ENCODE measurements around the gene FBXW5. TPM values are rescaled to one million over a fixed set of nuclear protein-coding genes. Genes with fewer than 3 reads are reported as not detected.
A peak's percentile ranks its signal among the peaks of the same experiment; 100 is the strongest.

Gene FBXW5
- total and polyA plus RNA-seq, 9 of the 15 experiments (the other 6 are each of a cell fraction or from before 2014, with no cell fraction given) = 0.21 to 128 (median 37.0) TPM

DNA sequence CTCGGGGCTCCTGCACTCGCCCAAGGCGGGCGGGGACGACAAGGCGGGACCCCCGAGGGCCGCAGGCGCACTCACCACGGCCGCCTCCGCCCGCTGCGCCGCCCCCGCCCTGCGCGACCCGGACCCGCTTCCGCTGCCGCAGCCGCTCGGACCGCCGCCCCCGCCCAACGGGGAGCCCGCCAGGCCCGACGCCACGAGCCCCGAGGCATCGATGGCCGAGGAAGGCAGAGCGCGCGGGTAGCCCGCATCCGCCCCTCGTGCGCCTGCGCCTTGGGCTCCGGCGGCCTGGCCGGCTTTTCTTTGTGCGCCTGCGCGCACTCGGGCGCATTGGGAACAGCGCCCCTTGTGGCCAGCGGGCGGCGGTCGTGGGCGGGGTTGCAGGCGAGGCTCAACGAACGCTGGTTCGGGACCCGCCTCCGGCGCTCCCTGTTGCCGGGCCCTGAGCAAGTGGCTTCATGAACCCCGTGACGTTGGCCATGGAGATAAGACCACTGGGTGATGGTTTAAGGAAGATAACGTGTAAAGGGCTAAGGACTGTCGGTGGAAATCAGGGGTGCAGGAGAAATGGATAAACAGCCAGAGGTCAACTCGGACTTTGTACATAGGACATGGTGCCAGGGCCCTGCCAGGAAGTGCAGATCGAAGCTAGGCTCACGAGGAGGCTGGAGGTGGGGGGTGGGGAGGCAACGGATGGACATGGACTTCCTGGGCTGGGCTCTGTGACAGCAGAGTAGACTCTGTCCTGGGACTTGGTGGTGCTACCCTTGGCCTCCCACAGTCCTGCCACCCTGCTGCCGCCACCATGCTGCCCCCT is at the start of gene FBXW5, which contains the start of gene C8G (continued):
- TF ChIP-seq, protein P1, sequence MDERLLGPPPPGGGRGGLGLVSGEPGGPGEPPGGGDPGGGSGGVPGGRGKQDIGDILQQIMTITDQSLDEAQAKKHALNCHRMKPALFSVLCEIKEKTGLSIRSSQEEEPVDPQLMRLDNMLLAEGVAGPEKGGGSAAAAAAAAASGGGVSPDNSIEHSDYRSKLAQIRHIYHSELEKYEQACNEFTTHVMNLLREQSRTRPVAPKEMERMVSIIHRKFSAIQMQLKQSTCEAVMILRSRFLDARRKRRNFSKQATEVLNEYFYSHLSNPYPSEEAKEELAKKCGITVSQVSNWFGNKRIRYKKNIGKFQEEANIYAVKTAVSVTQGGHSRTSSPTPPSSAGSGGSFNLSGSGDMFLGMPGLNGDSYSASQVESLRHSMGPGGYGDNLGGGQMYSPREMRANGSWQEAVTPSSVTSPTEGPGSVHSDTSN (CRISPR knock-in tag; IDR thresholded peaks at IDR 0.05; ENCODE audit: low read depth) = no peak
- TF ChIP-seq, protein P1 (tag; conservative IDR thresholded peaks at IDR 0.05; ENCODE audit: low read depth) = no peak
- TF ChIP-seq ETV1 (tag; conservative IDR thresholded peaks at IDR 0.05; ENCODE audit: low read depth) (peak; percentile 68), NUFIP1 (IDR thresholded peaks at IDR 0.05; ENCODE audit: partially characterized antibody) (no peak), MTA1 (IDR thresholded peaks at IDR 0.05; ENCODE audit: borderline replicate concordance) (peak; percentile 50; the same call in 1 of the 2 replicates), CHD4 (IDR thresholded peaks at IDR 0.05; ENCODE audit: insufficient read depth, insufficient replicate concordance, low read depth, low read length, poor library complexity, severe bottlenecking) (no peak), SLC30A9 (CRISPR knock-in tag; IDR thresholded peaks at IDR 0.05) (no peak), SAFB (IDR thresholded peaks at IDR 0.05; ENCODE audit: borderline replicate concordance, low read depth, low read length) (0 out of 2 replicates have a peak, but pooled peaks have one; percentile 38), KHSRP (IDR thresholded peaks at IDR 0.05) (no peak), ZNF561 (CRISPR knock-in tag; conservative IDR thresholded peaks at IDR 0.05) (no peak), BRD9 (IDR thresholded peaks at IDR 0.05; ENCODE audit: low read depth, partially characterized antibody) (no peak), PHF20 (IDR thresholded peaks at IDR 0.05; ENCODE audit: partially characterized antibody) (peak; percentile 57), ZNF79 (CRISPR knock-in tag; IDR thresholded peaks at IDR 0.05; ENCODE audit: low read depth) (no peak)
- TF ChIP-seq, protein P2, sequence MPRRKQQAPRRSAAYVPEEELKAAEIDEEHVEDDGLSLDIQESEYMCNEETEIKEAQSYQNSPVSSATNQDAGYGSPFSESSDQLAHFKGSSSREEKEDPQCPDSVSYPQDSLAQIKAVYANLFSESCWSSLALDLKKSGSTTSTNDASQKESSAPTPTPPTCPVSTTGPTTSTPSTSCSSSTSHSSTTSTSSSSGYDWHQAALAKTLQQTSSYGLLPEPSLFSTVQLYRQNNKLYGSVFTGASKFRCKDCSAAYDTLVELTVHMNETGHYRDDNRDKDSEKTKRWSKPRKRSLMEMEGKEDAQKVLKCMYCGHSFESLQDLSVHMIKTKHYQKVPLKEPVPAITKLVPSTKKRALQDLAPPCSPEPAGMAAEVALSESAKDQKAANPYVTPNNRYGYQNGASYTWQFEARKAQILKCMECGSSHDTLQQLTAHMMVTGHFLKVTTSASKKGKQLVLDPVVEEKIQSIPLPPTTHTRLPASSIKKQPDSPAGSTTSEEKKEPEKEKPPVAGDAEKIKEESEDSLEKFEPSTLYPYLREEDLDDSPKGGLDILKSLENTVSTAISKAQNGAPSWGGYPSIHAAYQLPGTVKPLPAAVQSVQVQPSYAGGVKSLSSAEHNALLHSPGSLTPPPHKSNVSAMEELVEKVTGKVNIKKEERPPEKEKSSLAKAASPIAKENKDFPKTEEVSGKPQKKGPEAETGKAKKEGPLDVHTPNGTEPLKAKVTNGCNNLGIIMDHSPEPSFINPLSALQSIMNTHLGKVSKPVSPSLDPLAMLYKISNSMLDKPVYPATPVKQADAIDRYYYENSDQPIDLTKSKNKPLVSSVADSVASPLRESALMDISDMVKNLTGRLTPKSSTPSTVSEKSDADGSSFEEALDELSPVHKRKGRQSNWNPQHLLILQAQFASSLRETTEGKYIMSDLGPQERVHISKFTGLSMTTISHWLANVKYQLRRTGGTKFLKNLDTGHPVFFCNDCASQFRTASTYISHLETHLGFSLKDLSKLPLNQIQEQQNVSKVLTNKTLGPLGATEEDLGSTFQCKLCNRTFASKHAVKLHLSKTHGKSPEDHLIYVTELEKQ (CRISPR knock-in tag; IDR thresholded peaks at IDR 0.05) = 0 out of 2 replicates have a peak, but pooled peaks have one; percentile 32
- TF ChIP-seq, protein P3, sequence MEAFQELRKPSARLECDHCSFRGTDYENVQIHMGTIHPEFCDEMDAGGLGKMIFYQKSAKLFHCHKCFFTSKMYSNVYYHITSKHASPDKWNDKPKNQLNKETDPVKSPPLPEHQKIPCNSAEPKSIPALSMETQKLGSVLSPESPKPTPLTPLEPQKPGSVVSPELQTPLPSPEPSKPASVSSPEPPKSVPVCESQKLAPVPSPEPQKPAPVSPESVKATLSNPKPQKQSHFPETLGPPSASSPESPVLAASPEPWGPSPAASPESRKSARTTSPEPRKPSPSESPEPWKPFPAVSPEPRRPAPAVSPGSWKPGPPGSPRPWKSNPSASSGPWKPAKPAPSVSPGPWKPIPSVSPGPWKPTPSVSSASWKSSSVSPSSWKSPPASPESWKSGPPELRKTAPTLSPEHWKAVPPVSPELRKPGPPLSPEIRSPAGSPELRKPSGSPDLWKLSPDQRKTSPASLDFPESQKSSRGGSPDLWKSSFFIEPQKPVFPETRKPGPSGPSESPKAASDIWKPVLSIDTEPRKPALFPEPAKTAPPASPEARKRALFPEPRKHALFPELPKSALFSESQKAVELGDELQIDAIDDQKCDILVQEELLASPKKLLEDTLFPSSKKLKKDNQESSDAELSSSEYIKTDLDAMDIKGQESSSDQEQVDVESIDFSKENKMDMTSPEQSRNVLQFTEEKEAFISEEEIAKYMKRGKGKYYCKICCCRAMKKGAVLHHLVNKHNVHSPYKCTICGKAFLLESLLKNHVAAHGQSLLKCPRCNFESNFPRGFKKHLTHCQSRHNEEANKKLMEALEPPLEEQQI (IDR thresholded peaks at IDR 0.05) = no peak
- TF ChIP-seq, protein P4, sequence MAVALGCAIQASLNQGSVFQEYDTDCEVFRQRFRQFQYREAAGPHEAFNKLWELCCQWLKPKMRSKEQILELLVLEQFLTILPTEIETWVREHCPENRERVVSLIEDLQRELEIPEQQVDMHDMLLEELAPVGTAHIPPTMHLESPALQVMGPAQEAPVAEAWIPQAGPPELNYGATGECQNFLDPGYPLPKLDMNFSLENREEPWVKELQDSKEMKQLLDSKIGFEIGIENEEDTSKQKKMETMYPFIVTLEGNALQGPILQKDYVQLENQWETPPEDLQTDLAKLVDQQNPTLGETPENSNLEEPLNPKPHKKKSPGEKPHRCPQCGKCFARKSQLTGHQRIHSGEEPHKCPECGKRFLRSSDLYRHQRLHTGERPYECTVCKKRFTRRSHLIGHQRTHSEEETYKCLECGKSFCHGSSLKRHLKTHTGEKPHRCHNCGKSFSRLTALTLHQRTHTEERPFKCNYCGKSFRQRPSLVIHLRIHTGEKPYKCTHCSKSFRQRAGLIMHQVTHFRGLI (CRISPR knock-in tag; IDR thresholded peaks at IDR 0.05) = no peak

All from K562 (cell line).